A549 (cell line): ENCODE measurements around the gene G2E3. TPM values are rescaled to one million over a fixed set of nuclear protein-coding genes. Genes with fewer than 3 reads are reported as not detected.

Experiments used
- ATAC-seq, 2 experiments: fragments of 200-7000 bp in 1 of 2; fragments of >200 bp in 1 of 2; cut with Nextera tagmentation in 1 of 2; cut with Tn5 transposase in 1 of 2; 3 replicates each; pipeline versions ENCODE4 v1.8.0 to v1.9.1; 2018 to 2020; ENCODE audit warnings: mild to moderate bottlenecking in 1 of 2, moderate library complexity in 1 of 2
- CTCF ChIA-PET: fragments of 300-600 bp; sonication (Branson Sonifier 250); formaldehyde crosslinking; extraction: SDS; loops from one replicate; lab custom pipeline; 2021; ENCODE audit warnings: antibody characterized with exemption, inconsistent platforms; lab: Yijun Ruan, JAX
- POLR2A ChIA-PET: fragments of 350-600 bp; formaldehyde crosslinking; extraction: SDS; loops from one replicate; lab custom pipeline; 2021; ENCODE audit warnings: antibody characterized with exemption, inconsistent platforms; lab: Yijun Ruan, JAX
- DNase-seq, 2 experiments: peaks; one replicate each; pipeline versions ENCODE4 v3.0.0 to v3.0.0-alpha.2; 2011 to 2016; ENCODE audit warnings: low read depth in 1 of 2, low spot score in 1 of 2
- FAIRE-seq: peaks from 2 replicates; lab custom pipeline; 2011; peaks lifted over from hg19 to GRCh38; lab: Jason Lieb, UNC
- H3K27ac ChIP-seq, 2 experiments: fragments of >200 bp; sonication (Bioruptor Twin); formaldehyde crosslinking; 3 replicates each; pipeline ENCODE4 v1.5.1; 2016 to 2017
- H3K4me1 ChIP-seq: fragments of >200 bp; sonication (Bioruptor Twin); formaldehyde crosslinking; 3 replicates; pipeline ENCODE4 v1.6.1; 2016
- H3K4me2 ChIP-seq: fragments of >200 bp; sonication (Bioruptor Twin); formaldehyde crosslinking; 3 replicates; pipeline ENCODE4 v1.6.1; 2016
- H3K4me3 ChIP-seq: fragments of >200 bp; sonication (Bioruptor Twin); formaldehyde crosslinking; 3 replicates; pipeline ENCODE4 v1.5.1; 2016
- H3K9me3 ChIP-seq: fragments of >200 bp; sonication (Bioruptor Twin); formaldehyde crosslinking; 3 replicates; pipeline ENCODE4 v1.6.1; 2016
- CBX2 ChIP-seq: fragments of 200-600 bp; sonication (generic); IDR thresholded peaks from 2 replicates; pipeline ENCODE4 v1.6.1; 2016; ENCODE audit warnings: low read depth, mild to moderate bottlenecking, borderline replicate concordance
- CTCF ChIP-seq: fragments of >200 bp; sonication (Bioruptor Twin); formaldehyde crosslinking; IDR thresholded peaks from 3 replicates; pipeline ENCODE4 v1.5.1; 2016
- FOSL2 ChIP-seq, 2 experiments: fragments of 450-650 bp in 1 of 2; fragments of >200 bp in 1 of 2; sonication (Bioruptor Twin) in 1 of 2; formaldehyde crosslinking; IDR thresholded peaks; 2 replicates each; pipeline versions ENCODE4 v1.5.0 to v1.6.1; 2016 to 2020; ENCODE audit warnings: mild to moderate bottlenecking in 1 of 2, moderate library complexity in 1 of 2
- FOXS1 ChIP-seq: fragments of 250-450 bp; sonication (Bioruptor Pico); IDR thresholded peaks from 2 replicates; pipeline ENCODE4 v1.5.0; 2020; ENCODE audit warnings: mild to moderate bottlenecking, moderate library complexity
- HEYL ChIP-seq: fragments of 250-450 bp; sonication (Bioruptor Pico); IDR thresholded peaks from 2 replicates; pipeline ENCODE4 v1.8.0; 2021; ENCODE audit warnings: mild to moderate bottlenecking, moderate library complexity
- HOXA7 ChIP-seq: fragments of 250-450 bp; sonication (Bioruptor Pico); IDR thresholded peaks from 2 replicates; pipeline ENCODE4 v1.5.0; 2020; ENCODE audit warnings: mild to moderate bottlenecking, moderate library complexity
- JUN ChIP-seq, 2 experiments: fragments of >200 bp; sonication (Bioruptor Twin); formaldehyde crosslinking; IDR thresholded peaks; 2 replicates in 1 of 2; 3 replicates in 1 of 2; pipeline ENCODE4 v1.6.1; 2016 to 2017
- KDM5A ChIP-seq: fragments of 200-600 bp; sonication (generic); IDR thresholded peaks from 2 replicates; pipeline ENCODE4 v1.6.1; 2016; ENCODE audit warnings: antibody characterized with exemption, mild to moderate bottlenecking
- MAZ ChIP-seq: fragments of 150-350 bp; IDR thresholded peaks from 2 replicates; pipeline ENCODE4 v1.6.1; 2014; ENCODE audit warnings: antibody characterized with exemption, low read depth, low read length, borderline replicate concordance
- NFE2L2 ChIP-seq: fragments of 150-350 bp; conservative IDR thresholded peaks from 2 replicates; pipeline ENCODE4 v1.6.1; 2014; ENCODE audit warnings: low read length
- NR3C1 ChIP-seq: fragments of >200 bp; sonication (Bioruptor Twin); formaldehyde crosslinking; IDR thresholded peaks from 3 replicates; pipeline ENCODE4 v1.6.1; 2017
- POLR2AphosphoS2 ChIP-seq: conservative IDR thresholded peaks from 2 replicates; pipeline ENCODE4 v1.6.1; 2012; ENCODE audit warnings: low read length, improper control_type of control experiment, inconsistent platforms
- RCOR1 ChIP-seq: fragments of 150-350 bp; IDR thresholded peaks from 2 replicates; pipeline ENCODE4 v1.6.1; 2014; ENCODE audit warnings: antibody characterized with exemption, low read length, low read depth
- RFX5 ChIP-seq: fragments of 450-650 bp; IDR thresholded peaks from 2 replicates; pipeline ENCODE4 v1.7.1; 2014; ENCODE audit warnings: antibody characterized with exemption, mild to moderate bottlenecking, moderate library complexity
- RNF2 ChIP-seq: fragments of 200-600 bp; sonication (generic); IDR thresholded peaks from 2 replicates; pipeline ENCODE4 v1.6.1; 2016; ENCODE audit warnings: low read depth, mild to moderate bottlenecking, antibody characterized with exemption, moderate library complexity, borderline replicate concordance
- SMC3 ChIP-seq: fragments of >200 bp; sonication (Bioruptor Twin); formaldehyde crosslinking; IDR thresholded peaks from 3 replicates; pipeline ENCODE4 v1.6.1; 2018; ENCODE audit warnings: inconsistent platforms
- SREBF2 ChIP-seq: fragments of 450-650 bp; IDR thresholded peaks from 2 replicates; pipeline ENCODE4 v1.6.1; 2014; ENCODE audit warnings: mild to moderate bottlenecking, moderate library complexity
- TFCP2L1 ChIP-seq: fragments of 250-450 bp; sonication (Bioruptor Pico); IDR thresholded peaks from 2 replicates; pipeline ENCODE4 v1.5.0; 2021; ENCODE audit warnings: mild to moderate bottlenecking
- ZNF302 ChIP-seq: fragments of 250-450 bp; sonication (Bioruptor Pico); IDR thresholded peaks from 2 replicates; pipeline ENCODE4 v1.9.0; 2021; ENCODE audit warnings: inconsistent platforms, mild to moderate bottlenecking, moderate library complexity
- ZSCAN20 ChIP-seq: fragments of 250-450 bp; sonication (Bioruptor Pico); IDR thresholded peaks from 2 replicates; pipeline ENCODE4 v1.8.0; 2022; ENCODE audit warnings: mild to moderate bottlenecking, moderate library complexity
- WGBS: methylation state at CpG from one replicate; pipeline ENCODE4 v1.1.6; 2017; ENCODE audit errors: missing lambda C conversion rate; 5-methylcytosine and 5-hydroxymethylcytosine counted together
- polyA plus RNA-seq, 4 experiments: library from polyadenylated mRNA; depleted of rRNA in 3 of 4; stranded (reverse); fragments of >200 nt; fragmentation: RNase III in 1 of 4; extraction: RNeasy Plus Mini Kit Qiagen cat#74134 plus additional on column Dnase treatment in 1 of 4; gene quantifications; 2 replicates in 3 of 4; 3 replicates in 1 of 4; pipeline ENCODE4 v1.2.3, GENCODE V29; 2011 to 2017

G2E3 gene
- polyA plus RNA-seq, 2 of the 4 experiments (the other 2 are of a cell fraction): 18.2 to 27.9 TPM

- FAIRE-seq (no peak), ATAC-seq (no peak), DNase-seq (no peak)
- Histone ChIP-seq H3K27ac (no peak overlapping the region), H3K9me3 (peaks cover 12% of the 10 kb centered on the region), H3K4me2 (no peak overlapping the region), H3K4me1 (no peaks in the 10 kb centered on the region), H3K4me3 (no peak overlapping the region)
- CTCF ChIA-PET: no interaction called here
- no peak for TF ChIP-seq FOSL2 (IDR thresholded peaks at IDR 0.05)
- TF ChIP-seq FOSL2 (CRISPR knock-in tag; IDR thresholded peaks at IDR 0.05): no peak
- POLR2A ChIA-PET: no interaction called here
- WGBS: 78% methylated on average over 3 of the region's 3 CpGs
Measured at GRCh38 chr14:30587141-30587540, 28.2 kb downstream of the G2E3 start.

DNA sequence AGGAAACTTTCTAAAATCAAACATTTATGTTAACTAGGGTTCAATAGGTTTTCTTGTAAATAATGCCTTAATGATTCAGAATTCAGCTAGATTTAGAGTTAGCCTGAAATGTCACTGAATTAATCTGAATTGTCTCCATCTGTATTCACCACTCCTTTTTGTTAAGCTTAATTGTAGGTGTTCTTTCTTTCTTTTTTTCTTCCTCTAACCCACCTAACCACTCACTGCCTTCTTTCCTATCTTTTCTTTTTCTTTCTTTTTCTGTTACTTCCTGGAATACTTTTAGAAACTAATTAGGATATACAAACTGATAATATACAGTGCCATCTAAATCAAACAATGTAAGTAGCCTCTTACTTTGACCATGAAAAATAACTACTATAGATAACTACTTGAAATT lies 29.9 kb downstream of the G2E3 start:
- ATAC-seq (no peak), DNase-seq (no peak)
- Histone ChIP-seq H3K4me3 (no peak overlapping the region), H3K4me2 (no peak overlapping the region), H3K27ac (no peak overlapping the region)
- ChIA-PET POLR2A (interaction anchor here (0.9 kb wide), 1 partner anchor 34 kb away, joined by 3 read pairs; the partner anchor contains the start of gene SCFD1), CTCF (interaction anchor here (0.6 to 0.7 kb wide), 2 partner anchors 15 to 527 kb away, joined by 3 read pairs; no protein-coding TSS in a partner anchor)
- no peak for TF ChIP-seq RCOR1
- TF ChIP-seq SREBF2: no peak
- TF ChIP-seq HEYL (CRISPR knock-in tag): no peak
- TF ChIP-seq FOXS1: no peak
- TF ChIP-seq CBX2: no peak
- TF ChIP-seq KDM5A: no peak
- TF ChIP-seq NR3C1: no peak
- no peak for TF ChIP-seq SMC3
- no peak for TF ChIP-seq RFX5
- TF ChIP-seq HOXA7: no peak
- TF ChIP-seq POLR2AphosphoS2: no peak
- no peak for TF ChIP-seq MAZ
- no peak for TF ChIP-seq TFCP2L1 (CRISPR knock-in tag)
- no peak for TF ChIP-seq CTCF
- TF ChIP-seq NFE2L2: no peak
- TF ChIP-seq RNF2: no peak
- TF ChIP-seq JUN (IDR thresholded peaks at IDR 0.05): no peak
- no peak for TF ChIP-seq ZSCAN20 (CRISPR knock-in tag)
- no peak for TF ChIP-seq FOSL2 (IDR thresholded peaks at IDR 0.05)
- TF ChIP-seq FOSL2 (CRISPR knock-in tag; IDR thresholded peaks at IDR 0.05): no peak
- TF ChIP-seq, all 56 proteins: peak for 0
- H3K9me3 ChIP-seq: peaks cover 12% of the 10 kb centered on the region
- H3K4me1 ChIP-seq: no peaks in the 10 kb centered on the region
- FAIRE-seq: peak; percentile 18

GRCh38 chr14:30596935-30597334 lies 38.0 kb downstream of the G2E3 start:
- CTCF ChIA-PET: interaction anchor here (1.0 to 2.7 kb wide), 2 partner anchors 11 to 14 kb away, joined by 3 to 6 read pairs; no protein-coding TSS in a partner anchor
- no peak for DNase-seq

More at GRCh38 chr14:30596935-30597334, 38.0 kb downstream of the G2E3 start:
- ATAC-seq (no peak), FAIRE-seq (no peak)
- H3K4me3 ChIP-seq: no peak overlapping the region
- WGBS: 70% methylated on average over 1 of the region's 1 CpG
- H3K4me2 ChIP-seq: no peak overlapping the region
- no peak overlapping the region for H3K27ac ChIP-seq
- 0 out of 3 replicates have a peak, but pooled peaks cover 4% of the 10 kb centered on the region for H3K4me1 ChIP-seq
- H3K9me3 ChIP-seq: no peaks in the 10 kb centered on the region
- POLR2A ChIA-PET: no interaction called here
- TF ChIP-seq HOXA7 (no peak), CTCF (no peak), ZNF302 (CRISPR knock-in tag) (no peak), RFX5 (no peak), SMC3 (no peak)
